NCI-H748 (cell line): ENCODE results near the gene HSD17B1.
"Not testable (repeated sequence)": the region's sequence is repeated elsewhere in the genome, so short reads cannot be mapped to it uniquely, and the experiment has no call there.

Experiments used
- DNase-seq: peaks from one replicate; lab custom pipeline; 2025; ENCODE audit not compliant: unreplicated experiment; lab: John Stamatoyannopoulos, UW

The HSD17B1 gene

GRCh38 chr17:42545755-42546505, 6.8 kb upstream of the HSD17B1 start:
- DNase-seq, result not testable (repeated sequence)

- no peak for DNase-seq
These were observed 5.7 kb upstream of the HSD17B1 start for GRCh38 chr17:42547001-42547461.

GRCh38 chr17:42547698-42548069, 5.0 kb upstream of the HSD17B1 start:
- no peak for DNase-seq

DNA sequence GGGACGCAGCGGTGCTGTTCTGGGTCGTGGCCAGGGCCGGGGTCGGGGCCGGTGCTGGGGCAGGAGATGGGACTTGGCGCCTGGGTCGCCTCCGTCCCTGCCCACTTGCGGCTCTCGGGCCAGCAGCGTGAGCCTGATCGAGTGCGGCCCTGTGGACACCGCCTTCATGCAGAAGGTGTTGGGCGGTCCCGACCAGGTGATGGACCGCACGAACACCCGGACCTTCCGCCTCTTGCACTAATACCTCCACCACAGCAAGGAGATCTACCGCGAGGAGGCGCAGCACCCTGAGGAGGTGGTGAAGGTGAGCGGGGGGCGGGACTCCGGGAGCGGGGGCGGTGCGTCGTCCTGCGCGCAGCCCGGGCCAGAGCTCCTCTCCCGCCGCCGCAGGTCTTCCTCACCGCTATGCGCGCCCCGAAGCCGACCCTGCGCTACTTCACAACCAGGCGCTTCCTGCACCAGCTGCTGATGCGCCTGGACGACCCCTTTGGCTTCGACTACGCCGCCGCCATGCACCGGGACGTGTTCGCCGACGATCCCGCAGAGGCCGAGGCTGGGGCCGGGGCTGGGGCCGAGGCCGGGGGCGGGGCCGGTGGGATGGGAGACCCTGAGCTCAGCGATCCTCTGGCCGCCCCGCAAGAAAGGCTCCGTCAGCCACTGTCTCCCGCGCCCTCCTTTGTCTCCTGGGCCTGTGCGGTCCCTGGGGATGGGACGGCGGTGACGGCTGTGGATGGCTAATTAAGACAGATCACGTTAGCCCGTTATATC, 4.5 kb upstream of the HSD17B1 start:
- DNase-seq, result peak; percentile 86

DNA sequence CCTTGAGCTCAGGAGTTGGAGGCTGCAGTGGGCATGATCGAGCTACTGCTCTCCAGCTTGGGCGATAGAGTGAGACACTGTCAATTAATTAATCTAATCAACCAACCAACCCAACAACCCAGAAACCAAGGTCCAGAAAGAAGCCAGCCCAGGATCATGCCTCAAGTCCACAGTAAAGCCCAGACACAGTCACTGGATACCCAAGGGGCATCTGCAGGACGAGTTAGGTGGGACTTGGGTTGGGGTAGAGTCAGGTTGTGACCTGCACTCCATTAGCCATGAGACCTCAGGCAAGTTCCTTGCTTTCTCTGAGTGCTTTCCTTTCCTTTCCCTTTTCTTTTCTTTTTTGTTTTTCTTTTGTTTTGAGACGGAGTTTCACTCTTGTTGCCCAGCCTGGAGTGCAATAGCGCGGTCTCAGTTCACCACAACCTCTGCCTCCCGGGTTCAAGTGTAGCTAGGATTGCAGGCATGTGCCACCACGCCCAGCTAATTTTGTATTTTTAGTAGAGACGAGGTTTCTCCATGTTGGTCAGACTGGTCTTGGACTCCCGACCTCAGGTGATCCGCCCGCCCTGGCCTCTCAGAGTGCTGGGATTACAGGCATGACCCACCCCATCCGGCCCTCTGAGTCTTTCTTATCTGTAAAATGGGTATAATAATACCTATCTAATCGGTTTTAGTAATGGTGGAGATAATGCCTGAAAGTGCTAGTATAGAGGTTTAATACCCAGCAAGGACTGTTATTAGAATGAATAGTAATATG, 3.5 kb upstream of the HSD17B1 start:
- no peak for DNase-seq

DNA sequence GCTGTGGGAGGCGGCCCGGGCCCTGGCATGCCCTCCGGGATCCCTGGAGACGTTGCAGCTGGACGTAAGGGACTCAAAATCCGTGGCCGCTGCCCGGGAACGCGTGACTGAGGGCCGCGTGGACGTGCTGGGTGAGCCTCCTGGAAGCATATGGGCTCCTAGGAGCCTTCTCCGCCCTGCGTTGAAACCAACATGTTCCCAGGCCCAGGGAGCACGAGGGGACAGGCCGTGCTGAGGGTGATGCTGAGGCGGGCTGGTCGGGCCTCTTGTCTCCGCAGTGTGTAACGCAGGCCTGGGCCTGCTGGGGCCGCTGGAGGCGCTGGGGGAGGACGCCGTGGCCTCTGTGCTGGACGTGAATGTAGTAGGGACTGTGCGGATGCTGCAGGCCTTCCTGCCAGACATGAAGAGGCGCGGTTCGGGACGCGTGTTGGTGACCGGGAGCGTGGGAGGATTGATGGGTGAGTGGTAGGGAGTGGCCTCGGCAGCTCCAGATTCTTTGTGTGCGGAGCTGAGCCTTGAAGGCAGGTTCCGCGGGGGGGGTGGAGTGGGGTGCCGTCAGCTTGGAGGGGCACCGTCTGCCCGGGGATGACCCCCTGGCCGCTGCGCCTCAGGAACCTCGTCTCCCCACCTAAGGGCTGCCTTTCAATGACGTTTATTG, 567 bp downstream of the HSD17B1 start:
- DNase-seq, result no peak

DNA sequence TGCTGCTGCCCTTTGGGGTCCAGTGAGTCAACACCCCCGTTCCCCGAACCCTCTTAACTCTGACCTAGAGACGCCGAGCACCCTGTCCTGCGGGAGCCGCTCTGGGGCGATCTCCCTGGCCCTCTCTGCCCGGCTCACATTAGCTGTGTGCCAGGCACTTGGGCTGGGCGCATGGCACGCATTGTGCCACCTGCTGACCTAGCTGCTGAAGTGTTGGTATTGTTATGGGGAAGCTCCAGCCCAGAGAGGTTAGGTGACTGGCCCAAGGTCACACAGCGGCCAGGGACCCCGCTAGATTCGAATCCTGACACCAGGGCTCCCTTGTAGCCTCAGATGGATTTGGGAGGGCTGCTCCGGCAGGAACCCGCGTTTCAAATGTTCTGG, 1.1 kb downstream of the HSD17B1 start:
- DNase-seq, result peak; percentile 29

DNA sequence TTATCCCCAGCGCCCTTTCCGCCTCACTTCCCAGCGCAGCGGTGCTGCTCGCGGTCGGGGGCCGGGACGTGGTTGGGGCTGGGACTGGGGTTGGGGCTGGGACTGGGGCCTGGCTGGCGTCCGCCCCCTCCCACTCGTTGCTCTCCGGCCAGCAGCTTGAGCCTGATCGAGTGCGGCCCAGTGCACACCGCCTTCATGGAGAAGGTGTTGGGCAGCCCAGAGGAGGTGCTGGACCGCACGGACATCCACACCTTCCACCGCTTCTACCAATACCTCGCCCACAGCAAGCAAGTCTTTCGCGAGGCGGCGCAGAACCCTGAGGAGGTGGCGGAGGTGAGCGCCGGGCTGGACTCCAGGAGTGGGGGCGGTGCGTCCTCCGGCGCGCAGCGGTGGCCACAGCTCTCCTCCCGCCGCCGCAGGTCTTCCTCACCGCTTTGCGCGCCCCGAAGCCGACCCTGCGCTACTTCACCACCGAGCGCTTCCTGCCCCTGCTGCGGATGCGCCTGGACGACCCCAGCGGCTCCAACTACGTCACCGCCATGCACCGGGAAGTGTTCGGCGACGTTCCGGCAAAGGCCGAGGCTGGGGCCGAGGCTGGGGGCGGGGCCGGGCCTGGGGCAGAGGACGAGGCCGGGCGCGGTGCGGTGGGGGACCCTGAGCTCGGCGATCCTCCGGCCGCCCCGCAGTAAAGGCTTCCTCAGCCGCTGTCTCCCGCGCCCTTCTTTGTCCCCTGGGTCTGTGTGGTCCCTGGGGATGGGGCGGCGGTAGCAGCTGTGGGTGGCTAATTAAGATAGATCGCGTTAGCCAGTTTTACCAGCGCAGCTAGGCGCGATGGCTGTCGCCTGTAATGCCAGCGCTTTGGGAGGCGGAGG, 1.8 kb downstream of the HSD17B1 start:
- DNase-seq, result peak; percentile 92

GRCh38 chr17:42555122-42555622, 2.4 kb downstream of the HSD17B1 start:
- no peak for DNase-seq

DNA sequence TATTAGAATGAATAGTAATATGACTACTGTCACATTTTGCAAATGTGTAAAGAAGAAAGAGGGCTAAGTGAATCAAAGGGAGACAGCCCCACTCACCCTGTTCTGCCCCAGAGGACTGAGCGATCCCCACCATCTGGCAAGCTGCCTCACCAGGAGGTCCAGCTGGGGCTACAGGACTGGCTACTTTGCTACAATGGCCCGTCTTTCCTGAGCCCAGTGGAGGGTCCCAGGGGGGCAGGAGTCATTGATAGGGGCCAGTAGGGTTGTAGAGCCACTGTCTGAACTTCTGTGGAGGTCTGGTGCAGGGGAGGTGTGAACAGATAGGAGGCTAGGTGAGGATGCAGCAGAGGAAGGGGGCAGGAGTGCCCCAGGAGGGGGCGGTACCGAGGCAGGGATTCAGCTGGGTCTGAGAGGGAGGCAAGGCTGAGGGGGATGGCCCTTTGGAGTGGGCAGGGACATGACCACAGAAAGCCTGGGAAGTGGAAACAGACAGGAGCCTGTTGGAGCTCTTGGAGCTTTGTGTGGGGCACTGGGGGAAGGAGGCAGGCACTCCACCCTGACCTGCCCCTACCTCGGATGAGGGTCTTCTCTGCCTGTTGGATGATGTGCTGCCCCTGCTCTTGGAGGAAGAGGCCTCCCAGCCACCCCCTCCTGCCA, 3.4 kb downstream of the HSD17B1 start:
- peak; percentile 51 for DNase-seq

DNA sequence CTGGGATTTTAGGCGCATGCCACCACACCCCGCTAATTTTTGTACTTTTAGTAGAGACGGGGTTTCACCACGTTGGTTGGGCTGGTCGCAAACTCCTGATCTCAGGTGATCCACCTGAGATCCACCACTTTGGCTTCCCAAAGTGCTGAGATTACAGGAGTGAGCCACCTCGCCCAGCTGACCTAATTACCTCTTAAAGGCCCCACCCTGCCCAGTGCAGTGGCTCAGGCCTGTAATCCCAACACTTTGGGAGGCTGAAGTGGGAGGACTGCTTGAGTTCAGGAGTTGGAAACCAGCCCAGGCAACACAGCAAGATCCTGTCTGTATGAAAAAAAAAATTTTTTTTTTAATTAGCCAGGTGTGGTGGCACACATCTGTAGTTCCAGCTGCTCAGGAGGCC, 6.4 kb downstream of the HSD17B1 start:
- no peak for DNase-seq

DNA sequence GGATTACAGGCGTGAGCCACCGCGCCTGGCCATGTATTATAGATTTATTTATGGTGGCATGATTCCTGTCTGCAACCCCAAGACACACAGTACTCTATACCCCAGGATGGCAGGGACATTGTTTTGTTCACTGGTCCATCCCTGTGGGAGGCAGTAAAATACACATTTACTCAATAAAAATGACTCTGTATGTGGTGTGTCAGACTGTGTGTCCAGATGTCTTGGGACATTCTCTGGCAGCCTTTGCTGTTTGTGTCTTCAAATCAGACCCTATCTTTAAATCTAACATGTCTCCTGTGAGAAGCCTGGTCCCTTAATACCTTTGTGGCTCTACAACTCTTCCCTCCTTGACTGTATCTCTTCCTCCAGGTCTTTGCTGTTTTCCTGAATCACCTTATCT, 7.5 kb downstream of the HSD17B1 start:
- DNase-seq, result no peak

- DNase-seq, result peak; percentile 98
These were observed 9.2 kb downstream of the HSD17B1 start, which contains the start of gene COASY for GRCh38 chr17:42561897-42562387. Gene COASY, plus strand, starts transcription at chr17:42562148. Its CDS starts 475 bp downstream, at chr17:42562623.

DNA sequence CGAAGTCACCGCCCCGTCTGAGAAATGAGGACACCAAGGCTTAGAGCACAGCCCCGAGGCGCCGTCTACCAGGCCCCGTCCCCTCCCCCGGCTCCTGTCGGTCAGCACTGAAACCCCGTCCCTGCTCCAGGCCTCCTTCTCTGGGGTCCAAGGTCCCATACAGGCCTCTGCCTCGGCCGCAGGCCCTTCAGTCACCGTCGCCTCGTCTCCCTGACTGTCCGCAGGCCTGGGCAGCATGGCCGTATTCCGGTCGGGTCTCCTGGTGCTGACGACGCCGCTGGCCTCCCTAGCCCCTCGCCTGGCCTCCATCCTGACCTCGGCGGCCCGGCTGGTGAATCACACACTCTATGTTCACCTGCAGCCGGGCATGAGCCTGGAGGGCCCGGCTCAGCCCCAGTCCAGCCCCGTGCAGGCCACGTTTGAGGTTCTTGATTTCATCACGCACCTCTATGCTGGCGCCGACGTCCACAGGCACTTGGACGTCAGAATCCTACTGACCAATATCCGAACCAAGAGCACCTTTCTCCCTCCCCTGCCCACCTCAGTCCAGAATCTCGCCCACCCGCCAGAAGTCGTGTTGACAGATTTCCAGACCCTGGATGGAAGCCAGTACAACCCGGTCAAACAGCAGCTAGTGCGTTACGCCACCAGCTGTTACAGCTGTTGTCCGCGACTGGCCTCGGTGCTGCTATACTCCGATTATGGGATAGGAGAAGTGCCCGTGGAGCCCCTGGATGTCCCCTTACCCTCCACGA, 9.8 kb downstream of the HSD17B1 start:
- peak; percentile 26 for DNase-seq

DNA sequence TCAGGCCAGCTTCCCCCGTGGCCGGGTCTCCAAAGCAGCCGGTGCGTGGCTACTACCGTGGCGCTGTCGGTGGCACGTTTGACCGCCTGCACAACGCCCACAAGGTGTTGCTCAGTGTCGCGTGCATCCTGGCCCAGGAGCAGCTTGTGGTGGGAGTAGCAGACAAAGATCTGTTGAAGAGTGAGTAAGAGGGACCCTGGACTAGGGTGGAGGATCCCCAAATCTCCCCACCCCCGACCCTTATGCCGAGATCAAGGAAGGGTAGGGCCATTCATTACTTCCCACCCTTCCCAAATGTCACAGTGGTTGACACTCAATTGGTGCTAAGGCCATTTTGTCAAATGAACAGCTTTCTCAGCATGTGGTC, 10.4 kb downstream of the HSD17B1 start:
- DNase-seq, result no peak

DNA sequence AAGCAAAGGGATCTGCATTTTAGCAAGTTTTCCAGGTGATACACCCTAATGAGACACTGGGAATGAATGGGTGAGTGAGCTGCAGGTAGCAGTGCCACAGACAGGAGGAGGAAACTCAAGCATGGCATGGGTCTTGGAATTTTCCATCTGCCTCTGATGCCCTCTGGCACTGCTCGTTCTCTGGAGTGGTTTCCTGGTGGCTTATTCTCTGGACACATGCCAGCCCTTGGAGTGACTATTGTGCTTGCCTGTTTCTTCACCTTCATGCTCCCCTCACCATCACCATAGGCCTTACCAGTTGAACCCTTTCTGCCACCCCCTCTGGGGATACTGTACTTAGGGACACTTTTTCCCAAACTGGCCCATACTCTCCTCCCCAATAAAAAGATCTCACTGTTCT, 10.8 kb downstream of the HSD17B1 start:
- no peak for DNase-seq

GRCh38 chr17:42563950-42564349, 11.2 kb downstream of the HSD17B1 start:
- no peak for DNase-seq

DNA sequence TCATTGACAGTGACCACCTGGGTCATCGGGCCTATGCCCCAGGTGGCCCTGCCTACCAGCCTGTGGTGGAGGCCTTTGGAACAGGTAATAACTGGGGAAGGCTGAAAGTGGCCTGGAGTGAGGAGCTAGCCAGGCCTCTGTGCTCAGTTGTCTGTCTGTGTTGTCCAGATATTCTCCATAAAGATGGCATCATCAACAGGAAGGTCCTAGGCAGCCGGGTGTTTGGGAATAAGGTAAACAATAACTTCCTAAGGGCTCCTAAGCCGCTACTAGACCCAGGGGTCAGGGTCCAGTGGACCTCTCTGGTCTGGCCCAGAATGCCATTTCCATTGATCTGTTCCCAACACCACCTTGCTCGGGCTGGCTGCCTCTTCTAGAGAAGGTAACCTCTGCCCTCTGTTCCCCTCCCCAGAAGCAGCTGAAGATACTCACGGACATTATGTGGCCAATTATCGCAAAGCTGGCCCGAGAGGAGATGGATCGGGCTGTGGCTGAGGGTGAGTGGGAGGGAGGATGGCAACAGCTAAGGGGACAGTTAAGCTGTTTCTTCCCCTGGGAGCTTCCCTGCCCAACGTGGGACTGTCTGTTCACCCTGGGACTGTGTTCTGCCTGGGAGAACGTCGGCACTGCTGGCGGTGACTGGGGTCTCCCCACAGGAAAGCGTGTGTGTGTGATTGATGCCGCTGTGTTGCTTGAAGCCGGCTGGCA, 12.2 kb downstream of the HSD17B1 start:
- no peak for DNase-seq
